Stimulated activated CD4-positive, alpha-beta T cell treated with anti-CD3 and anti-CD28 coated beads, Interleukin-15, amount 100 ng/mL, for 1 hour (primary cell): ENCODE measurements around the gene ENPP7.
A peak's percentile ranks its signal among the peaks of the same experiment; 100 is the strongest.

Experiments
- DNase-seq, 2 donors: peaks; one replicate each; pipeline ENCODE4 v3.0.0-alpha.2; 2020; ENCODE audit warnings: low read depth in 1 of 2, low spot score in 1 of 2

ENPP7 gene

GRCh38 chr17:79730437-79730768 is 340 bp upstream of the ENPP7 start:
- DNase-seq, result no peak

- DNase-seq, result no peak
These were observed 1.5 kb downstream of the ENPP7 start for GRCh38 chr17:79732254-79732653.

GRCh38 chr17:79732804-79733691 is 2.3 kb downstream of the ENPP7 start:
- no peak for DNase-seq

DNA sequence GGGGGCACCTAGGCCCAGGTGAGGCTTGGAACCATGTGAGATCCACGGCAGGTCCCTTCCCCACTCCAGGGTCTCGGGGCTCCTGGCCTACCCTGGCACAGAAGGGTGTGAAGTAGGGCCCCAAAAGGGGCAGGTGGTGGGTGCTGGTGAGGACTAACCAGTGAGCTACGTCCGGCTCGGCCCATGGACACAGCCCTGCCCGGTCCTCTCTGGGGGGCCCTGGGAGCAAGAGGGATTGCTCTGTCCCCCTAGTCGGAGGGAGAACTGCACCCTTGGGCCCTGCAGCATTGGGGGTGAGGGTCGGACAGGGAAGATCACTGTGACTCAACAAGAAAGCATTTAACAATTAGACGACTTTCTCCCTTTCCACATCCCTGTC is 2.9 kb downstream of the ENPP7 start:
- DNase-seq, result no peak

GRCh38 chr17:79735096-79735495 is 4.4 kb downstream of the ENPP7 start:
- DNase-seq, result no peak

DNA sequence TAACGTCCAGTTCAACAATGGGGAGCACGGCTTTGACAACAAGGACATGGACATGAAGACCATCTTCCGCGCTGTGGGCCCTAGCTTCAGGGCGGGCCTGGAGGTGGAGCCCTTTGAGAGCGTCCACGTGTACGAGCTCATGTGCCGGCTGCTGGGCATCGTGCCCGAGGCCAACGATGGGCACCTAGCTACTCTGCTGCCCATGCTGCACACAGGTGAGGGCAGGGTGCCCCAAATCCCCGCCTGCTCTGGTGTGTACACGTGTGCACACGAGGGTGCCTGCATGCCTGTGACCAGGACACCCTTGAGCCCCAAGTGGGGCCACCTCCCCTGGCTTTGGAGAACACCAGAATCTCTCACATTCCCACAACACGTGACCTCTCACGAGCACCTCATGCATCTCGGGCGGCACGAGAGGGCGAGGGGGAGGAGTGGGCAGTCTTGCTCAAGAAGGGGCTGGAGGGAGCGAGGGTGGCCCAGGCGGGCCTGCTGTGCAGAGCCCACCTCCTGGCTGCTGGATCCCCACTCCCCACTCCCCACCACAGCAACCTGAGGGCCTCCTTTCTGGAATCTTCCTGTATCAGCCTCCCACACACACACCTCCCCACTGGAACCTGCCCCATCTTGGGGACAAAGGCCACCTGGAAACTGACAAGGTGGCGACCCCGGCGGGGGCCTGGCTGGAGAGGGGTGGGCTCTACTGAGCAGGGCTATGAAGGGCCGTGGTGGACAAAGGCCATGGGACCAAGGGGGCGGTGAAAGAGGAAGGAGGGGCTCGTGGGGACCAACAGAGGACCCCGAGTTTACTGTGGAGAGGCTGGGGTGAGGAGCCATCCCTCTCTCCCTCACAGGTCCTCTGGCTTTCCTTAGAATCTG is 6.5 kb downstream of the ENPP7 start:
- DNase-seq, result no peak

DNA sequence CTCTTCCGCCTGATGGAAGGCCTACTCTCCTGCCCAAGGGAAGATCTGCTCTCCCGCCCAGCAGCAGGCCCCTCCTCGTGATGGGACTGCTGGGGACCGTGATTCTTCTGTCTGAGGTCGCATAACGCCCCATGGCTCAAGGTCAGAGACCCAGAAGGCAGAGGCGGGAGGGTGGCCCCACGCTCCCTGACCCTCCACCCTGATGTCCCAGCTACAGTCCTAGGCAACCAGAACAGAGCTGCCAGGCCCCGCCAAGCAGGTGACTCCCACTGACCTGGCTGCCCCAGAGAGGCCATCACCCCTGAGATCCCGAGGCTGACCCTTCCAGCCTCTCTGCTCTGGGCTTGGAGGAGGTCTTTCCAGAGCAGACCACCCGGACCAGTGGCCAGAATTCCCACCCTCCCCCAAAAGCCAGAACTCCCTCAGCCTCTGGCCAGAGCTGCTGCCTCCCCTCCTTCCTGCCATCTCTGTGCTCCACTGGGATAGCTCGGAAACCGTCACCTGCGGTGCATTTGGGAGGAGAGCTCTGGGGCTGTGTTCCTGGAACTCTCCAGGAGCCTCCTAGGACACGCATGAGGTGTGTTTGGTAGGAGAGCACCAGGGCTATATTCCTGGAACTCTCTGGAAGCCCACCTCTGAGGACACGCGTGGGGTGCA is 7.3 kb downstream of the ENPP7 start:
- DNase-seq, result no peak

DNA sequence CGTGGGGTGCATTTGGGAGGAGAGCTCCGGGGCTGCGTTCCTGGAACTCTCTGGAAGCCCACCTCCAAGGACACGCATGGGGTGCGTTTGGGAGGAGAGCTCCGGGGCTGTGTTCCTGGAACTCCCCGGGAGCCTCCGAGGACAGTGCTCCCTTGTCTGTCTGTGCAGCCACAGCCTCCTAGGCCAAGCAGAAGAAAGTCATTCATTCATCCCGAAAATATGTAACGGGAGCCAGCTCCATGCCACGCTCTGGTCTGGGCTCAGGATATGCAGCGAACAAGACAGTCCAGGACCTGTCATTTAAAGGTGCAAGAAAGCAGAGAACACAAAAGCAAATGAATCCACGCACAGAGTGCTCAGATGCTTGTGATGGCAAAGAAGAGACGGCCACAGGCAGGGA is 7.9 kb downstream of the ENPP7 start:
- DNase-seq, result no peak

GRCh38 chr17:79739148-79740062 is 8.7 kb downstream of the ENPP7 start:
- DNase-seq, result no peak

- DNase-seq, result no peak
These were observed 9.7 kb downstream of the ENPP7 start for GRCh38 chr17:79740413-79740812.

DNA sequence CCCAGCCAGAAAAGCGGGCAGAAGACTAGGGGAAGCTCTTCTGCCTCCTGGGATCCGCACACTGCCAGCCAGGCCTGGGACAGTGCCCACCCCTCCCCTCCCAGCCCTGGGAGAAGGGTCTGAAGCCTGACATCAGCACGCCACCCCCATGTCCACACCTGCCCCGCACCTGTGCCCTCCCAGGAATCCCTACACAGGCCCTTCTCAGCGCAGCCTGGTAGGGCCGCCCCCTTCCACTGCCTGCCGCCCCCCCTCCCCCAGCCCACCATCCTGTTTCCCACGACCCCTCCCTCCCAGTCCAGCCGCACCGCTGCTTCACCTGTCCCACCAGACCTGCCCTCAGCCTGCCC is 10.6 kb downstream of the ENPP7 start:
- DNase-seq, result no peak

DNA sequence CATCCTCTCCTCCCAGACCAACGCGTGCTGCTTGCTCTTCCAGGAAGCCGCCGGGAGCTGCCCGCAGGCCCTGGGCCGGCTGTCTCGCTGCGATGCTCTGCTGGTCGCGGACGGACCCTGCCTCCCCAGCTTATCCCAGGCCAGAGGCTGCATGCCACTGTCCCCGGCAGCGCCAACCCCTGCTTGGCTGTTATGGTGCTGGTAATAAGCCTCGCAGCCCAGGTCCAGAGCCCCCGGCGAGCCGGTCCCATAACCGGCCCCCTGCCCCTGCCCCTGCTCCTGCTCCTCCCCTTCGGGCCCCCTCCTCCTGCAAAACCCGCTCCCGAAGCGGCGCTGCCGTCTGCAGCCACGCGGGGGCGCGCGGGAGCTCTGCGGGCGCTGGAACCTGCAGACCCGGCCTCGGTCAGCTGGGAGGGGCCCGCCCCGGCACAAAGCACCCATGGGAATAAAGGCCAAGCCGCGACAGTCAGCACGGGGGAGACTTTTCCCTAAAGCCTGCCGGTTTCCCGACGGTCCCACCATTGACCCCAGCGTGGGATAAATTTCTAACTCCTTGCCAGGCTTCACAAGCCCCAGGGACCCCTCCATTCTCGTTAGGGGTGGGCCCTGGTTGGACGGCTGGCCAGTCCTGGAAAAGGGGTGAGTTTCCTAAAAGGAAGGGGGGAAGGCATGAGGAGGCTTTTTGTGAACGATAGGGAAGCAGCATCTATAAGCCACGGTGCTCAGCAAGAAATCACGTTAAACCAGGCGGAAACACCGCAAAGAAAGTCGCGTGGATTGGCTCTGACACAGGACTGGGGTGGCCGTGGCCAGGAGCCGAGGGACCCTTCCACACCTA is 11.2 kb downstream of the ENPP7 start:
- DNase-seq, result peak; percentile 58 to 70

- no peak for DNase-seq
These were observed 11.8 kb downstream of the ENPP7 start for GRCh38 chr17:79742589-79742918.

DNA sequence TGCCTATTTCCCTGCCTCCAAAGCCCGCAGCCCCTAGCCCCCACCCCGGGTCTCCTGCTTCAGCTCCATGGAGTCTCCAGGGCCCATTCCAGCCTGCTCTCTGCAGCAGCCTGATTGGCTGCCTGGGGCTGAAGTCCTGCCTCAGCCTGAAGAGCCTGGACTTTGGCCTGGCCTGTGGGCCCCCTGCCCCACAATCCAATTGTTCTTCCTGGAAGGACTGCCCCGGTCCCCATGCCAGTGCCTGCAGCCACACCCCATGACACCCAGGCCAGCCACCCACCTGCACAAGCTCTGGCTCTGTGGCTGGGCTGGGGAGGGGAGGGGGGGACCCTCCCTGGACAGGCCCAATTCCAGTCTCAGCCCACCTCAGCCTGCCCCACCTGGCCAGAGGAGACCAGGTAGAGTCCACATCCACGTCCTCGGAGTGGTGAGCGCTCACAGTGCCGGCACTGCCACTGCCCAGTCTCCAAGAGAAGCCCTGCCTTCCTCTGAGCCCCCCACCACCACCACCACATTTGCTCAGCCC is 12.3 kb downstream of the ENPP7 start:
- DNase-seq, result no peak

- DNase-seq, result no peak
These were observed 12.9 kb downstream of the ENPP7 start for GRCh38 chr17:79743614-79744013.

DNA sequence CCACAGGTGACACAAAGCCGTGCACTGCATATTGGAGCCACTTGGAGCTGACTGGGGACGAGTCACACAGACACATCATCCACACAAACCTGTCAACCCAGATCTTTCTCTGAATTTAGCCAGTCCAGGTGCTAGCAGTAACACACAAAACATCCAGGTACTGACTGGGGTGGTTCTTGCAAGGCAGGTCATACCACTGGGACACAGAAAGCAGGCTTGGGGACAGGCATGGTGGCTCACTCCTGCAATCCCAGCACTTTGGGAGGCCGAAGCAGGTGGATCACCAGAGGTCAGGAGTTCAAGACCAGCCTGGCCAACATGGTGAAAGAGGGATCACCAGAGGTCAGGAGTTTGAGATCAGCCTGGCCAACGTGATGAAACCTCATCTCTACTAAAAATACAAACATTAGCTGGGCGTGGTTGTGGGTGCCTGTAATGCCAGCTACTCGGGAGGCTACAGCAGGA is 14.9 kb downstream of the ENPP7 start:
- DNase-seq, result no peak

- DNase-seq, result no peak
These were observed 16.3 kb downstream of the ENPP7 start for GRCh38 chr17:79746889-79747507.

DNA sequence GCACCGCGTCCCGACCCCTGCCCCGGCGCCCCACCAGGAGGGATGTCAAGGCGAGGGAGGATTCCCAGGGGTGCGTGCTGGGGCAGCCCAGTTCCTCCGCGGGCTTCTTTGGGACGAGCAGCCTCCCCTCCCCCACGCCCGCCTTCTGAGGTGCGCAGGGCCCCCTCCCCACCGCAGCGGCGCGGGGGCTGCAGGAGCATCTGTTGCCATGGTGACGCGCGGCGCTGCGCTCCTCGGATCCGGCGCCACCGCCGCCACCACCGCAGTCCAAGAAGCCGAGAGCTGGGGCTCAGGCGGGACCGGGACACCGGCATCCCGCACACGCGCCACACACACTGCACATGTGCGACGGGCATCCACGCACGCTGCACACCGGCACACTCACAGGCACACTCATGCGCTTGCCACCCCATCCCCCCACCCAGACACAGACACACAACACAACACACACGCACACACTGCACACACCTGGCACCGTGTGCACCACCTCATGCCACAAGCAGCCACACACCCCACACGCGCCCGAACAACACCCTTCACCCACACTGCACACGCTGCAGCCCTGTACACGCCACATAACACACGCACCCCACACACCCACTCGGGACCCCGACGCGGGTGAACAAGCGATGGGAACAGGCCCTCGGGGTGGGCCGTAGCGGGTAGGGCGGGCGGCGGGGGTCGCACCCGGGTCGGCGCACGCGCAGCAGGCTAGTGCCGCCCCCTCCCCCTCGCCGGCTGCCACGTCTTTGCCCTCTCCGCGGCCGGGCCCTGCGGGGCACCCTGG is 17.0 kb downstream of the ENPP7 start:
- no peak for DNase-seq
